Stimulated activated CD8-positive, alpha-beta memory T cell treated with anti-CD3 and anti-CD28 coated beads, Interleukin-2, amount 100 ng/mL, for 1 hour (primary cell): ENCODE measurements around the gene PTPRT.

Source experiments
- DNase-seq, 2 donors: peaks; one replicate each; pipeline ENCODE4 v3.0.0-alpha.2; 2020; ENCODE audit warnings: low read depth in 2 of 2

The PTPRT gene

GRCh38 chr20:43189554-43190331 is at the start of gene PTPRT:
Gene PTPRT, minus strand, starts transcription at chr20:43189906. Its CDS starts 173 bp downstream, at chr20:43189733.
- no peak for DNase-seq

GRCh38 chr20:43238833-43239232 is 49.1 kb upstream of the PTPRT start:
- no peak for DNase-seq

- no peak for DNase-seq
Observed at GRCh38 chr20:43238266-43238665, 48.6 kb upstream of the PTPRT start.

- DNase-seq, result no peak
Observed at GRCh38 chr20:43237651-43238168, 48.0 kb upstream of the PTPRT start.

GRCh38 chr20:43235998-43236397 is 46.3 kb upstream of the PTPRT start:
- DNase-seq, result no peak

GRCh38 chr20:43231829-43232228 is 42.1 kb upstream of the PTPRT start:
- DNase-seq, result no peak

- DNase-seq, result no peak
Observed at GRCh38 chr20:43229696-43230095, 40.0 kb upstream of the PTPRT start.

GRCh38 chr20:43220612-43221011 is 30.9 kb upstream of the PTPRT start:
- DNase-seq, result no peak

GRCh38 chr20:43210901-43211300 is 21.2 kb upstream of the PTPRT start:
- no peak for DNase-seq

- no peak for DNase-seq
Observed at GRCh38 chr20:43209831-43210230, 20.1 kb upstream of the PTPRT start.

GRCh38 chr20:43205699-43206098 is 16.0 kb upstream of the PTPRT start:
- DNase-seq, result no peak

- no peak for DNase-seq
Observed at GRCh38 chr20:43202100-43202499, 12.4 kb upstream of the PTPRT start.

- DNase-seq, result no peak
Observed at GRCh38 chr20:43198607-43199006, 8.9 kb upstream of the PTPRT start.

GRCh38 chr20:43196243-43196642 is 6.5 kb upstream of the PTPRT start:
- no peak for DNase-seq

- no peak for DNase-seq
Observed at GRCh38 chr20:43194137-43194536, 4.4 kb upstream of the PTPRT start.

- no peak for DNase-seq
Observed at GRCh38 chr20:43193443-43193842, 3.7 kb upstream of the PTPRT start.

- DNase-seq, result no peak
Observed at GRCh38 chr20:43191946-43192863, 2.5 kb upstream of the PTPRT start.

- no peak for DNase-seq
Observed at GRCh38 chr20:43191143-43191542, 1.4 kb upstream of the PTPRT start.

GRCh38 chr20:43190332-43190953 is 737 bp upstream of the PTPRT start:
- no peak for DNase-seq

GRCh38 chr20:43188861-43189553 is 699 bp downstream of the PTPRT start:
- no peak for DNase-seq

- DNase-seq, result no peak
Observed at GRCh38 chr20:43188234-43188653, 1.5 kb downstream of the PTPRT start.
